ENCODE measurements around the gene SMIM38. TPM values are rescaled to one million over a fixed set of nuclear protein-coding genes. Genes with fewer than 3 reads are reported as not detected.
A peak's percentile ranks its signal among the peaks of the same experiment; 100 is the strongest.

The SMIM38 gene
- polyA plus RNA-seq, 1 donor, result 0.30 TPM

- Histone ChIP-seq H3K9me3 (ENCODE audit: control insufficient read depth, low read depth, low read length) (peaks cover 7% of the 10 kb centered on the region), H3K27me3 (ENCODE audit: control insufficient read depth, insufficient read depth, low read length) (no peaks in the 10 kb centered on the region), H3K27ac (ENCODE audit: low read length) (no peak overlapping the region), H3K4me3 (ENCODE audit: low read length) (no peak overlapping the region), H3K4me1 (ENCODE audit: control insufficient read depth, insufficient read depth, low read length) (no peaks in the 10 kb centered on the region), H3K36me3 (ENCODE audit: control insufficient read depth, insufficient read depth, low read length) (no peaks in the 10 kb centered on the region)
- DNase-seq, result no peak
- WGBS (ENCODE audit: insufficient coverage, low lambda C conversion rate), result no CpG with 5 or more reads among the region's 9 CpGs
These were observed 12.4 kb downstream of the SMIM38 start for GRCh38 chr11:69167916-69168691.

- Histone ChIP-seq H3K27me3 (ENCODE audit: control insufficient read depth, insufficient read depth, low read length) (no peaks in the 10 kb centered on the region), H3K4me3 (ENCODE audit: low read length) (no peak overlapping the region), H3K36me3 (ENCODE audit: control insufficient read depth, insufficient read depth, low read length) (no peaks in the 10 kb centered on the region), H3K9me3 (ENCODE audit: control insufficient read depth, low read depth, low read length) (peaks cover under 1% of the 10 kb centered on the region), H3K27ac (ENCODE audit: low read length) (no peak overlapping the region), H3K4me1 (ENCODE audit: control insufficient read depth, insufficient read depth, low read length) (no peaks in the 10 kb centered on the region)
- no CpG with 5 or more reads among the region's 3 CpGs for WGBS (ENCODE audit: insufficient coverage, low lambda C conversion rate)
- DNase-seq, result no peak
These were observed 13.7 kb downstream of the SMIM38 start for GRCh38 chr11:69169479-69169878.

- H3K9me3 ChIP-seq (ENCODE audit: control insufficient read depth, low read depth, low read length), result no peaks in the 10 kb centered on the region
- no CpG with 5 or more reads among the region's 6 CpGs for WGBS (ENCODE audit: insufficient coverage, low lambda C conversion rate)
- no peaks in the 10 kb centered on the region for H3K36me3 ChIP-seq (ENCODE audit: control insufficient read depth, insufficient read depth, low read length)
- H3K27ac ChIP-seq (ENCODE audit: low read length), result no peak overlapping the region
- no peak for DNase-seq
- H3K4me3 ChIP-seq (ENCODE audit: low read length), result no peak overlapping the region
- no peaks in the 10 kb centered on the region for H3K4me1 ChIP-seq (ENCODE audit: control insufficient read depth, insufficient read depth, low read length)
- H3K27me3 ChIP-seq (ENCODE audit: control insufficient read depth, insufficient read depth, low read length), result no peaks in the 10 kb centered on the region
These were observed 15.0 kb downstream of the SMIM38 start for GRCh38 chr11:69170704-69171103.

GRCh38 chr11:69171476-69172240 lies 15.9 kb downstream of the SMIM38 start:
- H3K27ac ChIP-seq (ENCODE audit: low read length), result no peak overlapping the region
- H3K9me3 ChIP-seq (ENCODE audit: control insufficient read depth, low read depth, low read length), result no peaks in the 10 kb centered on the region
- 100% methylated on average over 1 of the region's 6 CpGs for WGBS (ENCODE audit: insufficient coverage, low lambda C conversion rate)
- DNase-seq, result no peak
- no peak overlapping the region for H3K4me3 ChIP-seq (ENCODE audit: low read length)
- no peaks in the 10 kb centered on the region for H3K36me3 ChIP-seq (ENCODE audit: control insufficient read depth, insufficient read depth, low read length)
- no peaks in the 10 kb centered on the region for H3K4me1 ChIP-seq (ENCODE audit: control insufficient read depth, insufficient read depth, low read length)
- H3K27me3 ChIP-seq (ENCODE audit: control insufficient read depth, insufficient read depth, low read length), result no peaks in the 10 kb centered on the region

GRCh38 chr11:69172674-69173073 lies 16.9 kb downstream of the SMIM38 start:
- Histone ChIP-seq H3K4me3 (ENCODE audit: low read length) (no peak overlapping the region), H3K4me1 (ENCODE audit: control insufficient read depth, insufficient read depth, low read length) (no peaks in the 10 kb centered on the region), H3K9me3 (ENCODE audit: control insufficient read depth, low read depth, low read length) (no peaks in the 10 kb centered on the region), H3K36me3 (ENCODE audit: control insufficient read depth, insufficient read depth, low read length) (no peaks in the 10 kb centered on the region), H3K27ac (ENCODE audit: low read length) (no peak overlapping the region), H3K27me3 (ENCODE audit: control insufficient read depth, insufficient read depth, low read length) (no peaks in the 10 kb centered on the region)
- no peak for DNase-seq
- WGBS (ENCODE audit: insufficient coverage, low lambda C conversion rate), result no CpG with 5 or more reads among the region's 1 CpG

GRCh38 chr11:69173331-69173730 lies 17.6 kb downstream of the SMIM38 start:
- Histone ChIP-seq H3K9me3 (ENCODE audit: control insufficient read depth, low read depth, low read length) (no peaks in the 10 kb centered on the region), H3K27me3 (ENCODE audit: control insufficient read depth, insufficient read depth, low read length) (no peaks in the 10 kb centered on the region), H3K36me3 (ENCODE audit: control insufficient read depth, insufficient read depth, low read length) (no peaks in the 10 kb centered on the region), H3K4me3 (ENCODE audit: low read length) (no peak overlapping the region), H3K4me1 (ENCODE audit: control insufficient read depth, insufficient read depth, low read length) (no peaks in the 10 kb centered on the region), H3K27ac (ENCODE audit: low read length) (no peak overlapping the region)
- no peak for DNase-seq
- WGBS (ENCODE audit: insufficient coverage, low lambda C conversion rate), result no CpG with 5 or more reads among the region's 3 CpGs

GRCh38 chr11:69173925-69174581 lies 18.3 kb downstream of the SMIM38 start:
- Histone ChIP-seq H3K27ac (ENCODE audit: low read length) (no peak overlapping the region), H3K27me3 (ENCODE audit: control insufficient read depth, insufficient read depth, low read length) (no peaks in the 10 kb centered on the region), H3K36me3 (ENCODE audit: control insufficient read depth, insufficient read depth, low read length) (no peaks in the 10 kb centered on the region), H3K4me3 (ENCODE audit: low read length) (no peak overlapping the region), H3K4me1 (ENCODE audit: control insufficient read depth, insufficient read depth, low read length) (peaks cover 7% of the 10 kb centered on the region), H3K9me3 (ENCODE audit: control insufficient read depth, low read depth, low read length) (no peaks in the 10 kb centered on the region)
- WGBS (ENCODE audit: insufficient coverage, low lambda C conversion rate), result 90% methylated on average over 2 of the region's 8 CpGs
- no peak for DNase-seq

- H3K27ac ChIP-seq (ENCODE audit: low read length), result no peak overlapping the region
- peaks cover 12% of the 10 kb centered on the region for H3K4me1 ChIP-seq (ENCODE audit: control insufficient read depth, insufficient read depth, low read length)
- no peaks in the 10 kb centered on the region for H3K27me3 ChIP-seq (ENCODE audit: control insufficient read depth, insufficient read depth, low read length)
- no peaks in the 10 kb centered on the region for H3K9me3 ChIP-seq (ENCODE audit: control insufficient read depth, low read depth, low read length)
- no peak overlapping the region for H3K4me3 ChIP-seq (ENCODE audit: low read length)
- no peak for DNase-seq
- no peaks in the 10 kb centered on the region for H3K36me3 ChIP-seq (ENCODE audit: control insufficient read depth, insufficient read depth, low read length)
- no CpG with 5 or more reads among the region's 2 CpGs for WGBS (ENCODE audit: insufficient coverage, low lambda C conversion rate)
These were observed 19.1 kb downstream of the SMIM38 start for GRCh38 chr11:69174841-69175240.

- H3K27ac ChIP-seq (ENCODE audit: low read length), result no peak overlapping the region
- no peaks in the 10 kb centered on the region for H3K27me3 ChIP-seq (ENCODE audit: control insufficient read depth, insufficient read depth, low read length)
- H3K9me3 ChIP-seq (ENCODE audit: control insufficient read depth, low read depth, low read length), result no peaks in the 10 kb centered on the region
- 88% methylated on average over 1 of the region's 9 CpGs for WGBS (ENCODE audit: insufficient coverage, low lambda C conversion rate)
- no peaks in the 10 kb centered on the region for H3K36me3 ChIP-seq (ENCODE audit: control insufficient read depth, insufficient read depth, low read length)
- DNase-seq, result peak in 1 of 2 donors; percentile 36
- H3K4me3 ChIP-seq (ENCODE audit: low read length), result no peak overlapping the region
- H3K4me1 ChIP-seq (ENCODE audit: control insufficient read depth, insufficient read depth, low read length), result peaks cover 12% of the 10 kb centered on the region
These were observed 23.2 kb downstream of the SMIM38 start for GRCh38 chr11:69178819-69179482.

- WGBS (ENCODE audit: insufficient coverage, low lambda C conversion rate), result 92% methylated on average over 2 of the region's 9 CpGs
- Histone ChIP-seq H3K36me3 (ENCODE audit: control insufficient read depth, insufficient read depth, low read length) (no peaks in the 10 kb centered on the region), H3K9me3 (ENCODE audit: control insufficient read depth, low read depth, low read length) (no peaks in the 10 kb centered on the region), H3K4me1 (ENCODE audit: control insufficient read depth, insufficient read depth, low read length) (peaks cover 12% of the 10 kb centered on the region), H3K27me3 (ENCODE audit: control insufficient read depth, insufficient read depth, low read length) (no peaks in the 10 kb centered on the region), H3K4me3 (ENCODE audit: low read length) (no peak overlapping the region), H3K27ac (ENCODE audit: low read length) (no peak overlapping the region)
- no peak for DNase-seq
These were observed 24.5 kb downstream of the SMIM38 start for GRCh38 chr11:69180226-69180625.

All from large intestine (tissue), 3 donors.